OCI-M2 (cell line): ENCODE data around the gene GRIK4.

Source experiments
- DNase-seq: peaks from one replicate; lab custom pipeline; 2025; ENCODE audit not compliant: unreplicated experiment; lab: John Stamatoyannopoulos, UW

GRIK4 gene

GRCh38 chr11:120903686-120904085, 392.1 kb downstream of the GRIK4 start:
- no peak for DNase-seq

GRCh38 chr11:120904116-120904515, 392.6 kb downstream of the GRIK4 start:
- DNase-seq: no peak

- DNase-seq: no peak
Measured at GRCh38 chr11:120906766-120907165, 395.2 kb downstream of the GRIK4 start.

- no peak for DNase-seq
Measured at GRCh38 chr11:120907971-120908370, 396.4 kb downstream of the GRIK4 start.

- DNase-seq: no peak
Measured at GRCh38 chr11:120908461-120909181, 397.1 kb downstream of the GRIK4 start.

GRCh38 chr11:120909676-120910416, 398.3 kb downstream of the GRIK4 start:
- no peak for DNase-seq

- no peak for DNase-seq
Measured at GRCh38 chr11:120911943-120912342, 400.4 kb downstream of the GRIK4 start.

GRCh38 chr11:120912504-120912903, 401.0 kb downstream of the GRIK4 start:
- DNase-seq: no peak

- no peak for DNase-seq
Measured at GRCh38 chr11:120912915-120913314, 401.4 kb downstream of the GRIK4 start.

- DNase-seq: no peak
Measured at GRCh38 chr11:120914021-120914420, 402.5 kb downstream of the GRIK4 start.

GRCh38 chr11:120914601-120915000, 403.1 kb downstream of the GRIK4 start:
- DNase-seq: no peak

GRCh38 chr11:120917559-120918239, 406.2 kb downstream of the GRIK4 start:
- no peak for DNase-seq

- DNase-seq: no peak
Measured at GRCh38 chr11:120918257-120918656, 406.7 kb downstream of the GRIK4 start.

- DNase-seq: no peak
Measured at GRCh38 chr11:120919045-120919444, 407.5 kb downstream of the GRIK4 start.

- no peak for DNase-seq
Measured at GRCh38 chr11:120919566-120919965, 408.0 kb downstream of the GRIK4 start.

- no peak for DNase-seq
Measured at GRCh38 chr11:120923866-120924508, 412.4 kb downstream of the GRIK4 start.

- no peak for DNase-seq
Measured at GRCh38 chr11:120925944-120926343, 414.4 kb downstream of the GRIK4 start.

- no peak for DNase-seq
Measured at GRCh38 chr11:120928627-120929026, 417.1 kb downstream of the GRIK4 start.

- no peak for DNase-seq
Measured at GRCh38 chr11:120929090-120929489, 417.5 kb downstream of the GRIK4 start.

GRCh38 chr11:120929664-120930154, 418.2 kb downstream of the GRIK4 start:
- no peak for DNase-seq

GRCh38 chr11:120931057-120931779, 419.7 kb downstream of the GRIK4 start:
- DNase-seq: no peak
